Stimulated activated CD4-positive, alpha-beta T cell treated with anti-CD3 and anti-CD28 coated beads, Interleukin-1b, Interleukin-23, amount 100 ng/mL, for 1 hour (primary cell): ENCODE data around the gene PDZK1IP1.

Experiments used
- DNase-seq, 2 donors: peaks; one replicate each; pipeline ENCODE4 v3.0.0-alpha.2; 2020; ENCODE audit warnings: low read depth in 2 of 2

The PDZK1IP1 gene

GRCh38 chr1:47189844-47190508, at the start of gene PDZK1IP1:
Gene PDZK1IP1, minus strand, starts transcription at chr1:47190036. Its CDS starts 104 bp downstream, at chr1:47189932.
- DNase-seq, result no peak

- no peak for DNase-seq
Measured at GRCh38 chr1:47238935-47239592, 49.2 kb upstream of the PDZK1IP1 start.

- DNase-seq, result no peak
Measured at GRCh38 chr1:47235806-47236205, 46.0 kb upstream of the PDZK1IP1 start.

- no peak for DNase-seq
Measured at GRCh38 chr1:47235241-47235681, 45.4 kb upstream of the PDZK1IP1 start.

- no peak for DNase-seq
Measured at GRCh38 chr1:47233186-47233585, 43.4 kb upstream of the PDZK1IP1 start.

GRCh38 chr1:47232187-47232874, 42.5 kb upstream of the PDZK1IP1 start, which contains the start of gene TAL1:
Gene TAL1, minus strand, starts transcription at chr1:47232225. Its CDS starts 6,337 bp downstream, at chr1:47225888.
- DNase-seq, result no peak

GRCh38 chr1:47231301-47232186, 41.7 kb upstream of the PDZK1IP1 start:
- DNase-seq, result no peak

- DNase-seq, result no peak
Measured at GRCh38 chr1:47230692-47231300, 41.0 kb upstream of the PDZK1IP1 start.

- no peak for DNase-seq
Measured at GRCh38 chr1:47229886-47230691, 40.3 kb upstream of the PDZK1IP1 start.

- no peak for DNase-seq
Measured at GRCh38 chr1:47229031-47229885, 39.4 kb upstream of the PDZK1IP1 start.

- DNase-seq, result no peak
Measured at GRCh38 chr1:47228644-47229030, 38.8 kb upstream of the PDZK1IP1 start.

GRCh38 chr1:47227341-47228232, 37.8 kb upstream of the PDZK1IP1 start:
- no peak for DNase-seq

- DNase-seq, result no peak
Measured at GRCh38 chr1:47226839-47227215, 37.0 kb upstream of the PDZK1IP1 start.

GRCh38 chr1:47226121-47226838, 36.4 kb upstream of the PDZK1IP1 start:
- no peak for DNase-seq

- no peak for DNase-seq
Measured at GRCh38 chr1:47225430-47226100, 35.7 kb upstream of the PDZK1IP1 start.

GRCh38 chr1:47224676-47225399, 35.0 kb upstream of the PDZK1IP1 start:
- no peak for DNase-seq
